Measurements from ENCODE around the gene WNT6.

Gene WNT6

GRCh38 chr2:218894151-218894879 is 34.7 kb downstream of the WNT6 start:
- no peak for DNase-seq

DNA sequence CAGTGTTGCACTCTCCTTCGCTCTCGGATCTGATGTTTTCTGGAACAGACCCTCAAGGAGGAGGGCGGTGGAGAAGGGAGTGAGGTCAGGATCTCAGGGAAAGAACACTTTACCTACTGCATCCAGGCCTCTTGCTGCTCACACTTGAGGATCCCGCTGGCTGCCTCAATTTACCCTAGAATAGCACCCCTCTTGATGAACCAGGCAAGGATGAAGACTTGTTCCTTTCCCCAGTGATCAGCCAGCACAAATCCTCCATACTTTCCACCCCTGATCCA is 35.2 kb downstream of the WNT6 start:
- DNase-seq, result no peak

- no peak for DNase-seq
These were observed 35.7 kb downstream of the WNT6 start for GRCh38 chr2:218895326-218895725.

- no peak for DNase-seq
These were observed 36.3 kb downstream of the WNT6 start for GRCh38 chr2:218895759-218896500.

GRCh38 chr2:218896501-218897393 is 37.1 kb downstream of the WNT6 start:
- DNase-seq, result no peak

- no peak for DNase-seq
These were observed 37.9 kb downstream of the WNT6 start for GRCh38 chr2:218897394-218898108.

DNA sequence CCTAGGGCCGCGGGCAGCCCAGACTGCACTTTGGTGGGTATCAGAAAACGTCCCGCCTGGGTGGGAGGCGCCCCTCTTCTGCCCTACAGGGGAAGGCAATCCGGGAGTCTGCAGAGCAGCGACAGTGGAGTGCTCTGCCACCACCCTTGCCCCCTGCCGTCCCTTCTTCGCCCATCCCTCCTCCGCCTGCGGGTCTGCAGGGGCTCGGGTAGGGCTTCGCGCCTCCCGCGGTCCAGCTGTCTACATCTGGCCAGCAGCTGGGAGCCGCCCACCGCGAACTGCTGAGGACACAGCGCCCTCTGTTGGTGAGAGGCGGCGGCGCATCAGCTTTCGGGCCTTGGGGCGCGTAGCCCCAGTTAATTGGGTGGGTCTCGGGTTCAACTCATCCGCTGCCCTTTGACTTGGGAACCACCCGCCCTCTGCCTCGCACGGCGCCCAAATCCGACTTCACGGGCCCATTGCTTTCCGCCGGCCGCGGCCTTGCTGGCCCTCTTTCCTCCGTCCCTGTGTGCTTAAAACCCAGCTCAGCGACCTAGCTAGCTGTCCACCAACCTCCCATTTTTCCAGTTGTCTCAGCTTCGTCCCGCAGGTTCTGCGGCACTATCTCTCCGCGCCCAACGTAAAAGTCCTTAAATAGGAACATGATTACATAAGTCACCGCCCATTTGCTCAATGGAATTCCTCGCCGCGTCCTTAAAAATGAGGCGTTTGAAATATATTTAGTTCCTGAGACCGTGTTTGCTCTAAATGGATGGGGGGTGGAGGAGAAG is 38.7 kb downstream of the WNT6 start:
- DNase-seq, result peak; percentile 23

DNA sequence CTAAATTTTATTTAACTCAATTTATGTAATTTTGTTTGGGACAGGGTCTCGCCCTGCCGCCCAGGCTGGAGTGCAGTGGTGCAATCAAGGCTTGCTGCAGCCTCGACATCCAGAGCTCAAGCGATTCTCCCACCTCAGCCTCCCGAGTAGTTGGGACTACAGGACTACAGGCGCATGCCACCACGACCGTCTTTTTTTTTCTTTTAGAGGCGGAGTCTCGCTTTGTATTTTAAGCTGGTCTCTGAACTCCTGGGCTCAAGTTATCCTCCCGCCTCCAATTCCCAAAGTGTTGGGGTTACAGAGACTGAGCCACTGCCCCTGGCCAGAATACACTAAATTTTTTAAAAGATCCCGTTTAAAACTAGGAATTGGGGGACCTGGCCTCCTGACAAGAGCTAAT is 39.5 kb downstream of the WNT6 start:
- no peak for DNase-seq

GRCh38 chr2:218902427-218902826 is 42.8 kb downstream of the WNT6 start:
- no peak for DNase-seq

- no peak for DNase-seq
These were observed 44.6 kb downstream of the WNT6 start for GRCh38 chr2:218904176-218904575.

GRCh38 chr2:218908721-218909619 is 49.4 kb downstream of the WNT6 start:
- peak; percentile 81 for DNase-seq

GRCh38 chr2:218910741-218911140 is 51.1 kb downstream of the WNT6 start:
- DNase-seq, result no peak

GRCh38 chr2:218920504-218920903 is 60.9 kb downstream of the WNT6 start:
- no peak for DNase-seq
